HG03066 (cell line): ENCODE measurements around the gene ZNF534.
"Not testable (repeated sequence)": the region's sequence is repeated elsewhere in the genome, so short reads cannot be mapped to it uniquely, and the experiment has no call there.

Experiments used
- ATAC-seq: cut with Tn5 transposase; IDR thresholded peaks from one replicate; pipeline ENCODE4 v1.9.1; 2021; ENCODE audit warnings: low read depth; ENCODE audit not compliant: unreplicated experiment

The ZNF534 gene

GRCh38 chr19:52494518-52494917 lies 65.6 kb downstream of the ZNF534 start:
- ATAC-seq, result no peak

GRCh38 chr19:52498571-52498970 lies 69.6 kb downstream of the ZNF534 start:
- no peak for ATAC-seq

GRCh38 chr19:52500474-52500873 lies 71.5 kb downstream of the ZNF534 start:
- ATAC-seq, result not testable (repeated sequence)

- not testable (repeated sequence) for ATAC-seq
Measured at GRCh38 chr19:52500991-52501390, 72.0 kb downstream of the ZNF534 start.
